HepG2 (cell line): Measurements from ENCODE around the gene VPS11. TPM values are rescaled to one million over a fixed set of nuclear protein-coding genes. Genes with fewer than 3 reads are reported as not detected.

Experiments used
- BRCA1 ChIP-seq: sonication (generic); formaldehyde crosslinking; IDR thresholded peaks from 2 replicates; pipeline ENCODE4 v1.4.0; 2020; ENCODE audit warnings: missing genetic modification reagents
- FOSL1 ChIP-seq: sonication (generic); formaldehyde crosslinking; IDR thresholded peaks from 2 replicates; pipeline ENCODE4 v1.9.0; 2021; ENCODE audit warnings: missing genetic modification reagents, borderline replicate concordance
- FOXK1 ChIP-seq: sonication (generic); formaldehyde crosslinking; IDR thresholded peaks from 2 replicates; pipeline ENCODE4 v1.4.0; 2020; ENCODE audit warnings: low read depth, missing genetic modification reagents, borderline replicate concordance
- KAT2B ChIP-seq: fragments of 150-350 bp; IDR thresholded peaks from 2 replicates; pipeline ENCODE4 v1.6.1; 2014; ENCODE audit warnings: low read depth, low read length, borderline replicate concordance
- KMT2A ChIP-seq: sonication (generic); formaldehyde crosslinking; IDR thresholded peaks from 2 replicates; pipeline ENCODE4 v1.4.0; 2020; ENCODE audit warnings: missing genetic modification reagents
- MED13 ChIP-seq: sonication (generic); formaldehyde crosslinking; IDR thresholded peaks from 2 replicates; pipeline ENCODE4 v1.5.0; 2020; ENCODE audit warnings: missing genetic modification reagents
- MIER2 ChIP-seq: IDR thresholded peaks from 2 replicates; pipeline ENCODE4 v1.6.1; 2016; ENCODE audit warnings: missing biosample characterization, missing genetic modification reagents
- NCOR1 ChIP-seq: fragments of 200-600 bp; sonication (generic); IDR thresholded peaks from 2 replicates; pipeline ENCODE4 v1.7.0; 2017; ENCODE audit warnings: antibody characterized with exemption, low read length, borderline replicate concordance
- NFE2L1 ChIP-seq: sonication (generic); formaldehyde crosslinking; IDR thresholded peaks from 2 replicates; pipeline ENCODE4 v1.4.0; 2020; ENCODE audit warnings: missing genetic modification reagents, mild to moderate bottlenecking, borderline replicate concordance
- PAX8 ChIP-seq: sonication (generic); formaldehyde crosslinking; IDR thresholded peaks from 2 replicates; pipeline ENCODE4 v1.8.0; 2022; ENCODE audit warnings: mild to moderate bottlenecking, missing genetic modification reagents, borderline replicate concordance
- PTBP1 ChIP-seq: fragments of 200-400 bp; formaldehyde crosslinking; IDR thresholded peaks from 2 replicates; pipeline ENCODE4 v1.6.1; 2018; ENCODE audit warnings: low read length, low read depth; ENCODE audit not compliant: poor library complexity, severe bottlenecking
- RELA ChIP-seq: sonication (generic); formaldehyde crosslinking; IDR thresholded peaks from 2 replicates; pipeline ENCODE4 v1.4.0; 2020; ENCODE audit warnings: missing genetic modification reagents
- REPIN1 ChIP-seq: sonication (generic); formaldehyde crosslinking; IDR thresholded peaks from 2 replicates; pipeline ENCODE4 v1.8.0; 2022; ENCODE audit warnings: missing genetic modification reagents, low read depth, mild to moderate bottlenecking, borderline replicate concordance
- STAG1 ChIP-seq: sonication (generic); formaldehyde crosslinking; IDR thresholded peaks from 2 replicates; pipeline ENCODE4 v1.4.0; 2020; ENCODE audit warnings: missing genetic modification reagents
- TMF1 ChIP-seq: sonication (generic); formaldehyde crosslinking; IDR thresholded peaks from 2 replicates; pipeline ENCODE4 v1.8.1; 2022; ENCODE audit warnings: low read depth, missing genetic modification reagents
- ZMYM4 ChIP-seq: sonication (generic); formaldehyde crosslinking; IDR thresholded peaks from 2 replicates; pipeline ENCODE4 v1.8.1; 2023; ENCODE audit warnings: mild to moderate bottlenecking, missing genetic modification reagents
- ZNF12 ChIP-seq: sonication (generic); formaldehyde crosslinking; IDR thresholded peaks from 2 replicates; pipeline ENCODE4 v1.5.0; 2020; ENCODE audit warnings: missing genetic modification reagents
- ZNF225 ChIP-seq: sonication (generic); formaldehyde crosslinking; IDR thresholded peaks from 2 replicates; pipeline ENCODE4 v1.4.0; 2020; ENCODE audit warnings: mild to moderate bottlenecking, missing genetic modification reagents
- ZNF782 ChIP-seq: sonication (generic); formaldehyde crosslinking; IDR thresholded peaks from 2 replicates; pipeline ENCODE4 v1.4.0; 2020; ENCODE audit warnings: missing genetic modification reagents, mild to moderate bottlenecking, borderline replicate concordance
- ZNF850 ChIP-seq: sonication (generic); formaldehyde crosslinking; conservative IDR thresholded peaks from 2 replicates; pipeline ENCODE4 v1.9.0; 2021; ENCODE audit warnings: mild to moderate bottlenecking, missing genetic modification reagents
- polyA plus RNA-seq, 8 experiments: library from polyadenylated mRNA; depleted of rRNA in 3 of 8; stranded (reverse) in 7 of 8; unstranded in 1 of 8; fragments of >200 nt; fragmentation: Illumina TruSeq in 4 of 8; extraction: Trizol in 4 of 8; gene quantifications; 2 replicates each; pipeline versions ENCODE4 v1.2.1 to v1.2.3, GENCODE V29; 2011 to 2016; ENCODE audit warnings: low read depth in 4 of 8, missing spikeins in 1 of 8, mixed read lengths in 1 of 8; ENCODE audit not compliant: insufficient read depth in 1 of 8
- total RNA-seq, 5 experiments: library from RNA; depleted of rRNA; stranded (reverse); fragments of >200 nt; fragmentation: Illumina TruSeq; extraction: Trizol; gene quantifications; 2 replicates each; pipeline ENCODE4 v1.2.3, GENCODE V29; 2016; ENCODE audit warnings: low read depth in 1 of 5
- TF ChIP-seq, protein P1 (sequence below): IDR thresholded peaks from 2 replicates; pipeline ENCODE4 v1.6.1; 2016; ENCODE audit warnings: low read depth
- TF ChIP-seq, protein P2 (sequence below): sonication (generic); formaldehyde crosslinking; IDR thresholded peaks from 2 replicates; pipeline ENCODE4 v1.9.0; 2021; ENCODE audit warnings: missing genetic modification reagents, borderline replicate concordance
- TF ChIP-seq, protein P3 (sequence below): sonication (generic); formaldehyde crosslinking; IDR thresholded peaks from 2 replicates; pipeline ENCODE4 v1.4.0; 2020; ENCODE audit warnings: missing genetic modification reagents
- TF ChIP-seq, protein P4 (sequence below): sonication (generic); formaldehyde crosslinking; IDR thresholded peaks from 2 replicates; pipeline ENCODE4 v1.5.0; 2020; ENCODE audit warnings: missing genetic modification reagents, mild to moderate bottlenecking, borderline replicate concordance

The VPS11 gene
- total and polyA plus RNA-seq, 2 of the 13 experiments (the other 11 are each of a cell fraction or from before 2014, with no cell fraction given): 13.7 to 21.6 TPM

DNA sequence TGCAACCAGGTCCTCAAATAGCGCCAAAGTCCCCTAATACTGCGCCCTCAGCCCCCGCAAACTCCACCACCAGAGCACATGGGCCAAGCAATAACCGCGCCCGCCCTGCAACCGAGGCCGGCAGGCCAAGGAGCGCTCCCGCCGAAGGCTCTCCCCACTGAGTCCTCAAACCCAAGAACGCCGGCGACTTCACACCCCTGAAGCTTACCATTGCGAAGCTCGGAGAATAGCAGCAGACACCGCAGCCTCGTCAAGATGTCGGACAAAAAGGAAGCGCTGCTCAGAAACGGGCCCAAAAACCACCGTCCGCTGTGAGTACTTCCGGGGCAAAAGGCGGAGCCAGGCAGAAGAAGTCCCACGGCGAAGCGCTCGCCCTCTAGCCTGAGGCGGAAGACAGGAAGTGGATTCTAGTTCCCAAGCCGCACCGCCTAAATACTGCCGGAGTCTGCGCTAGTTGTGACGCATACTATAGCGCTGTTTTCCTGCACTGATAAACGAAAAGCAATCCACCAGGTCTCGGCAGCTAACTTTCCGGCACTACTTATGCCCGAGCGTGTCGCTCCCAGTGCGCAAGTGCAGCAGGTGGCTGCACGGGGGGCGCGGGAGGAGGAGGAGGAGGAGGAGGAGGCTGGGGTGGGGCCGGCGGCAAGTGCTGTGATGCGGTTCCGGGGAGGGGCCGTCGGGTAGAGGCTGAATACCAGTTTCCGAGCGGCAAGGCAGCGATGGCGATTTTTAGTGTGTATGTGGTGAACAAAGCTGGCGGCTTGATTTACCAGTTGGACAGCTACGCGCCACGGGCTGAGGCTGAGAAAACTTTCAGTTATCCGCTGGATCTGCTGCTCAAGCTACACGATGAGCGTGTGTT lies 49.3 kb upstream of the VPS11 start, which contains the start of the genes RPS25 and TRAPPC4 (continued):
- TF ChIP-seq TMF1 (CRISPR knock-in tag) (no peak), PAX8 (CRISPR knock-in tag) (no peak), NFE2L1 (CRISPR knock-in tag) (no peak; the same call in 1 of the 2 replicates), KMT2A (peak; percentile 79), ZNF850 (CRISPR knock-in tag) (no peak), FOXK1 (CRISPR knock-in tag) (peak; percentile 71; the same call in 1 of the 2 replicates), FOSL1 (CRISPR knock-in tag) (0 out of 2 replicates have a peak, but pooled peaks have one; percentile 16), BRCA1 (CRISPR knock-in tag) (no peak), NCOR1 (peak; percentile 61; the same call in 1 of the 2 replicates), MIER2 (no peak), ZNF12 (CRISPR knock-in tag) (no peak), ZMYM4 (CRISPR knock-in tag) (peak; percentile 65), REPIN1 (CRISPR knock-in tag) (peak; percentile 20; the same call in 1 of the 2 replicates), PTBP1 (no peak), MED13 (CRISPR knock-in tag) (no peak; the same call in 1 of the 2 replicates), ZNF225 (CRISPR knock-in tag) (no peak; the same call in 1 of the 2 replicates), RELA (CRISPR knock-in tag) (no peak), ZNF782 (CRISPR knock-in tag) (no peak; the same call in 1 of the 2 replicates), STAG1 (0 out of 2 replicates have a peak, but pooled peaks have one; percentile 10), KAT2B (no peak)
- TF ChIP-seq, protein P1, sequence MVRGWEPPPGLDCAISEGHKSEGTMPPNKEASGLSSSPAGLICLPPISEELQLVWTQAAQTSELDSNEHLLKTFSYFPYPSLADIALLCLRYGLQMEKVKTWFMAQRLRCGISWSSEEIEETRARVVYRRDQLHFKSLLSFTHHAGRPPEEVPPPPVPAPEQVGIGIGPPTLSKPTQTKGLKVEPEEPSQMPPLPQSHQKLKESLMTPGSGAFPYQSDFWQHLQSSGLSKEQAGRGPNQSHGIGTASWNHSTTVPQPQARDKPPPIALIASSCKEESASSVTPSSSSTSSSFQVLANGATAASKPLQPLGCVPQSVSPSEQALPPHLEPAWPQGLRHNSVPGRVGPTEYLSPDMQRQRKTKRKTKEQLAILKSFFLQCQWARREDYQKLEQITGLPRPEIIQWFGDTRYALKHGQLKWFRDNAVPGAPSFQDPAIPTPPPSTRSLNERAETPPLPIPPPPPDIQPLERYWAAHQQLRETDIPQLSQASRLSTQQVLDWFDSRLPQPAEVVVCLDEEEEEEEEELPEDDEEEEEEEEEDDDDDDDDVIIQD (CRISPR knock-in tag): no peak
- TF ChIP-seq, protein P2, sequence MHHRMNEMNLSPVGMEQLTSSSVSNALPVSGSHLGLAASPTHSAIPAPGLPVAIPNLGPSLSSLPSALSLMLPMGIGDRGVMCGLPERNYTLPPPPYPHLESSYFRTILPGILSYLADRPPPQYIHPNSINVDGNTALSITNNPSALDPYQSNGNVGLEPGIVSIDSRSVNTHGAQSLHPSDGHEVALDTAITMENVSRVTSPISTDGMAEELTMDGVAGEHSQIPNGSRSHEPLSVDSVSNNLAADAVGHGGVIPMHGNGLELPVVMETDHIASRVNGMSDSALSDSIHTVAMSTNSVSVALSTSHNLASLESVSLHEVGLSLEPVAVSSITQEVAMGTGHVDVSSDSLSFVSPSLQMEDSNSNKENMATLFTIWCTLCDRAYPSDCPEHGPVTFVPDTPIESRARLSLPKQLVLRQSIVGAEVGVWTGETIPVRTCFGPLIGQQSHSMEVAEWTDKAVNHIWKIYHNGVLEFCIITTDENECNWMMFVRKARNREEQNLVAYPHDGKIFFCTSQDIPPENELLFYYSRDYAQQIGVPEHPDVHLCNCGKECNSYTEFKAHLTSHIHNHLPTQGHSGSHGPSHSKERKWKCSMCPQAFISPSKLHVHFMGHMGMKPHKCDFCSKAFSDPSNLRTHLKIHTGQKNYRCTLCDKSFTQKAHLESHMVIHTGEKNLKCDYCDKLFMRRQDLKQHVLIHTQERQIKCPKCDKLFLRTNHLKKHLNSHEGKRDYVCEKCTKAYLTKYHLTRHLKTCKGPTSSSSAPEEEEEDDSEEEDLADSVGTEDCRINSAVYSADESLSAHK (CRISPR knock-in tag): no peak
- TF ChIP-seq, protein P3, sequence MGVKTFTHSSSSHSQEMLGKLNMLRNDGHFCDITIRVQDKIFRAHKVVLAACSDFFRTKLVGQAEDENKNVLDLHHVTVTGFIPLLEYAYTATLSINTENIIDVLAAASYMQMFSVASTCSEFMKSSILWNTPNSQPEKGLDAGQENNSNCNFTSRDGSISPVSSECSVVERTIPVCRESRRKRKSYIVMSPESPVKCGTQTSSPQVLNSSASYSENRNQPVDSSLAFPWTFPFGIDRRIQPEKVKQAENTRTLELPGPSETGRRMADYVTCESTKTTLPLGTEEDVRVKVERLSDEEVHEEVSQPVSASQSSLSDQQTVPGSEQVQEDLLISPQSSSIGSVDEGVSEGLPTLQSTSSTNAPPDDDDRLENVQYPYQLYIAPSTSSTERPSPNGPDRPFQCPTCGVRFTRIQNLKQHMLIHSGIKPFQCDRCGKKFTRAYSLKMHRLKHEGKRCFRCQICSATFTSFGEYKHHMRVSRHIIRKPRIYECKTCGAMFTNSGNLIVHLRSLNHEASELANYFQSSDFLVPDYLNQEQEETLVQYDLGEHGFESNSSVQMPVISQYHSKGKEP (CRISPR knock-in tag): no peak
- TF ChIP-seq, protein P4, sequence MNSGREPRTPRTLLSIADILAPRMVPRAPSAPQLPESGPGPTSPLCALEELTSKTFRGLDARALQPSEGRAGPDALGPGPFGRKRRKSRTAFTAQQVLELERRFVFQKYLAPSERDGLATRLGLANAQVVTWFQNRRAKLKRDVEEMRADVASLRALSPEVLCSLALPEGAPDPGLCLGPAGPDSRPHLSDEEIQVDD: peak; percentile 29; the same call in 1 of the 2 replicates
